GM19455 (cell line): ENCODE results near the gene EID3.
A peak's percentile ranks its signal among the peaks of the same experiment; 100 is the strongest.
"Not testable (repeated sequence)": the region's sequence is repeated elsewhere in the genome, so short reads cannot be mapped to it uniquely, and the experiment has no call there.

ENCODE experiments used
- ATAC-seq: cut with Tn5 transposase; IDR thresholded peaks from one replicate; pipeline ENCODE4 v1.9.1; 2021; ENCODE audit not compliant: unreplicated experiment

The EID3 gene

GRCh38 chr12:104288635-104289274 lies 14.8 kb upstream of the EID3 start:
- peak; percentile 49 for ATAC-seq

- ATAC-seq: no peak
Measured at GRCh38 chr12:104290320-104290719, 13.2 kb upstream of the EID3 start.

- ATAC-seq: no peak
Measured at GRCh38 chr12:104290855-104291254, 12.7 kb upstream of the EID3 start.

GRCh38 chr12:104291867-104292524 lies 11.5 kb upstream of the EID3 start:
- no peak for ATAC-seq

GRCh38 chr12:104292872-104293794 lies 10.4 kb upstream of the EID3 start:
- no peak for ATAC-seq

- ATAC-seq: not testable (repeated sequence)
Measured at GRCh38 chr12:104294158-104294859, 9.2 kb upstream of the EID3 start.

GRCh38 chr12:104294927-104295668 lies 8.4 kb upstream of the EID3 start:
- no peak for ATAC-seq

GRCh38 chr12:104295954-104296353 lies 7.6 kb upstream of the EID3 start:
- no peak for ATAC-seq

GRCh38 chr12:104296718-104297117 lies 6.8 kb upstream of the EID3 start:
- no peak for ATAC-seq

GRCh38 chr12:104297477-104298113 lies 5.9 kb upstream of the EID3 start:
- no peak for ATAC-seq

- no peak for ATAC-seq
Measured at GRCh38 chr12:104299842-104300481, 3.6 kb upstream of the EID3 start.

GRCh38 chr12:104304261-104305009 lies 896 bp downstream of the EID3 start:
- ATAC-seq: no peak

- ATAC-seq: no peak
Measured at GRCh38 chr12:104305349-104305748, 1.8 kb downstream of the EID3 start.

GRCh38 chr12:104306376-104306775 lies 2.8 kb downstream of the EID3 start:
- no peak for ATAC-seq

GRCh38 chr12:104306943-104307654 lies 3.6 kb downstream of the EID3 start:
- ATAC-seq: no peak

- ATAC-seq: no peak
Measured at GRCh38 chr12:104307655-104308000, 4.1 kb downstream of the EID3 start.

- ATAC-seq: no peak
Measured at GRCh38 chr12:104309446-104309993, 6.0 kb downstream of the EID3 start.
